ENCODE results near the gene SELENON. TPM values are rescaled to one million over a fixed set of nuclear protein-coding genes. Genes with fewer than 3 reads are reported as not detected.
A peak's percentile ranks its signal among the peaks of the same experiment; 100 is the strongest.
"Not testable (repeated sequence)": the region's sequence is repeated elsewhere in the genome, so short reads cannot be mapped to it uniquely, and the experiment has no call there.

The SELENON gene
- total and polyA plus RNA-seq, 3 experiments from 2014 or later = 4.6 to 11.7 (median 10.6) TPM

DNA sequence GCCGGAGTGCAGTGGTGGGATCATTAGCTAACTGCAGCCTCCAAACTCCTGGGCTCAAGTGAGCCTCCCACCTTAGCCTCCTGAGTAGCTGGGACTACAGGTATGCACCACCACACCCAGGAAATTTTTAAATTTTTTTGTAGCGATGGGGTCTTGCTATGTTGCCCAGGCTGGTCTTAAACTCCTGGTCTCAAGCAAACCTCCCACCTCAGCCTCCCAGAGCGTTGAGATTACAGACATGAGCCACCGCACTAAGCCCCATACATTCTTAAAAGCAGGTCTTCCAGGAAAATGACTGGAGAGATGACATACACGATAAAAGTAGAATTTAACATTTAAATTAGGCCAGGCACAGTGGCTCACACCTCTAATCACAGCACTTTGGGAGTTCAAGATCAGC, 33.2 kb downstream of the SELENON start:
- H3K4me1 ChIP-seq (ENCODE audit: insufficient read depth, low read length) = peaks cover 9% of the 10 kb centered on the region
- no peaks in the 10 kb centered on the region for H3K27me3 Mint-ChIP-seq
- H3K9me3 ChIP-seq (ENCODE audit: low read length) = no peaks in the 10 kb centered on the region
- no peaks in the 10 kb centered on the region for H3K9me3 Mint-ChIP-seq
- ChIA-PET CTCF (no interaction called here), POLR2A (interaction anchor here (0.6 kb wide), 1 partner anchor 12 kb away, joined by 3 read pairs; no protein-coding TSS in a partner anchor)
- H3K36me3 Mint-ChIP-seq = peaks cover 8 to 72% (median 22%) of the 10 kb centered on the region in 3 donors
- no peak overlapping the region for H3K4me3 ChIP-seq (ENCODE audit: low read length)
- H3K27me3 ChIP-seq (ENCODE audit: insufficient read depth, low read length, poor library complexity, severe bottlenecking) = no peaks in the 10 kb centered on the region
- H3K4me3 Mint-ChIP-seq = no peak overlapping the region
- peaks cover 0 to 4% (median 3%) of the 10 kb centered on the region in 3 donors for H3K4me1 Mint-ChIP-seq
- no peak for DNase-seq
- H3K27ac ChIP-seq (ENCODE audit: low read depth, low read length) = no peak overlapping the region
- H3K36me3 ChIP-seq (ENCODE audit: insufficient read depth, low read length) = peaks cover 36% of the 10 kb centered on the region
- H3K27ac Mint-ChIP-seq = peak overlapping the region in 1 of 8 donors; percentile 24

DNA sequence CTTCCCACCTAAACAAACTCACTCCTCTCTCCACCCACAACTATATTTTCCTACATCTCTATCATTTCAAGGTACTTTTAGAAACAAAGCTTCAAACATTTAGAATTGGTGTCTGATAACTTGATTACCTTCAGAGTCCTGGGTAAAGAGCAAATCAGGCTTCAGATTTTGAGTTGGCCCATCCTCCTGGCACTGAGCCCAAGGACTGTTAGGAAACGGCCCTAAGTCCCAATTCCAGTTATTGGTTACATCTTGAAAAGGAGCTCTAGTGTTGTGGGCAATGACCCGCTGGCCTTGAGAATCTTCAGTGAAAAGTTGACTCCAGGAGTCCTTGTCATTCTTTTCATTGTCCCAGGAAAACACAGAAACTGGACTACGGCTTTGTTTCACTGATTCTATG, 34.9 kb downstream of the SELENON start:
- Mint-ChIP-seq H3K36me3 (peaks cover 8 to 55% (median 14%) of the 10 kb centered on the region in 3 donors), H3K4me1 (peaks cover 0 to 4% (median 3%) of the 10 kb centered on the region in 3 donors), H3K27ac (no peak overlapping the region), H3K4me3 (no peak overlapping the region), H3K27me3 (no peaks in the 10 kb centered on the region), H3K9me3 (peaks cover 0 to 3% (median 0%) of the 10 kb centered on the region in 5 donors)
- CTCF ChIA-PET = interaction anchor here (1.3 to 1.7 kb wide), 3 partner anchors 10 to 163 kb away, joined by 3 read pairs; partner anchors contain the start of gene PAFAH2
- H3K27me3 ChIP-seq (ENCODE audit: insufficient read depth, low read length, poor library complexity, severe bottlenecking) = no peaks in the 10 kb centered on the region
- no peak for DNase-seq
- H3K4me3 ChIP-seq (ENCODE audit: low read length) = no peak overlapping the region
- peaks cover 25% of the 10 kb centered on the region for H3K36me3 ChIP-seq (ENCODE audit: insufficient read depth, low read length)
- H3K9me3 ChIP-seq (ENCODE audit: low read length) = no peaks in the 10 kb centered on the region
- no peak overlapping the region for H3K27ac ChIP-seq (ENCODE audit: low read depth, low read length)
- POLR2A ChIA-PET = no interaction called here
- peaks cover 9% of the 10 kb centered on the region for H3K4me1 ChIP-seq (ENCODE audit: insufficient read depth, low read length)

DNA sequence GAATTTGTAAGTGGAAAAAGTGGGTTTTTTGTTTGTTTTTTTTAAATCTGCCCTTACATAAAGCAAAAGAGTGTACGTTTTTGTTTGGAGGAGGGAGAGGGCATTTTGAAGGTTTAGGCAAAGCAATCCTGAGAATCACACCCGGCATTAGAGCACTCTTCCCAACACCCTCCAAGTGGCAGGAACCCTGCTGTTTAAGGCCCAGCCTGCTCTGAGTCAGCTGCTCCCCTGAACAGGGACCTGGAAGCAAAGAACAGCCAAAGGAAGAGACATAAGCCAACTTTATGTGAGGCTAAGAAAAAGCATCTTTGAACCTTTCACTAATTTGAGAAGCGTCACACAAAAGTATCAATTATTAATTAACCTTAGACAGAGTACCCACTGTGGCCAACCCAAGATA, 36.7 kb downstream of the SELENON start:
- ChIA-PET POLR2A (no interaction called here), CTCF (no interaction called here)
- H3K9me3 Mint-ChIP-seq = peaks cover 0 to 6% (median 0%) of the 10 kb centered on the region in 5 donors
- H3K27ac Mint-ChIP-seq = peak overlapping the region in 1 of 8 donors; percentile 69
- no peak overlapping the region for H3K4me3 ChIP-seq (ENCODE audit: low read length)
- no peaks in the 10 kb centered on the region for H3K27me3 ChIP-seq (ENCODE audit: insufficient read depth, low read length, poor library complexity, severe bottlenecking)
- H3K27ac ChIP-seq (ENCODE audit: low read depth, low read length) = no peak overlapping the region
- H3K4me1 ChIP-seq (ENCODE audit: insufficient read depth, low read length) = peaks cover 9% of the 10 kb centered on the region
- no peaks in the 10 kb centered on the region for H3K27me3 Mint-ChIP-seq
- no peak overlapping the region for H3K4me3 Mint-ChIP-seq
- peaks cover 14% of the 10 kb centered on the region for H3K36me3 ChIP-seq (ENCODE audit: insufficient read depth, low read length)
- no peak for DNase-seq
- H3K9me3 ChIP-seq (ENCODE audit: low read length) = no peaks in the 10 kb centered on the region
- peaks cover 0 to 37% (median 6%) of the 10 kb centered on the region in 3 donors for H3K36me3 Mint-ChIP-seq
- H3K4me1 Mint-ChIP-seq = peaks cover 0 to 1% (median under 1%) of the 10 kb centered on the region in 3 donors

- POLR2A ChIA-PET = no interaction called here
- H3K4me1 Mint-ChIP-seq = no peaks in the 10 kb centered on the region
Measured at GRCh38 chr1:25837262-25837875, 37.4 kb downstream of the SELENON start.

GRCh38 chr1:25839808-25840207, 39.8 kb downstream of the SELENON start:
- not testable (repeated sequence) for DNase-seq; H3K4me3 ChIP-seq (ENCODE audit: low read length); H3K27me3 ChIP-seq (ENCODE audit: insufficient read depth, low read length, poor library complexity, severe bottlenecking); H3K27ac ChIP-seq (ENCODE audit: low read depth, low read length); H3K9me3 ChIP-seq (ENCODE audit: low read length); H3K27me3 Mint-ChIP-seq; H3K36me3 ChIP-seq (ENCODE audit: insufficient read depth, low read length); H3K4me1 ChIP-seq (ENCODE audit: insufficient read depth, low read length); H3K27ac Mint-ChIP-seq; H3K4me3 Mint-ChIP-seq; H3K9me3 Mint-ChIP-seq; H3K4me1 Mint-ChIP-seq
- H3K36me3 Mint-ChIP-seq = peaks cover 0 to 11% (median 3%) of the 10 kb centered on the region in 3 donors
- ChIA-PET POLR2A (interaction anchor here (0.5 kb wide), 1 partner anchor 13 kb away, joined by 3 read pairs; no protein-coding TSS in a partner anchor), CTCF (interaction anchor here (1.0 kb wide), 1 partner anchor 158 kb away, joined by 3 read pairs; the partner anchor contains the start of gene PAFAH2)

More at GRCh38 chr1:25837262-25837875, 37.4 kb downstream of the SELENON start:
- Mint-ChIP-seq H3K9me3 (peaks cover 0 to 6% (median 0%) of the 10 kb centered on the region in 5 donors), H3K36me3 (peaks cover 0 to 30% (median 6%) of the 10 kb centered on the region in 3 donors), H3K27me3 (no peaks in the 10 kb centered on the region), H3K4me3 (no peak overlapping the region), H3K27ac (no peak overlapping the region)
- DNase-seq = no peak
- Histone ChIP-seq H3K4me1 (ENCODE audit: insufficient read depth, low read length) (peaks cover 3% of the 10 kb centered on the region), H3K27me3 (ENCODE audit: insufficient read depth, low read length, poor library complexity, severe bottlenecking) (no peaks in the 10 kb centered on the region), H3K9me3 (ENCODE audit: low read length) (no peaks in the 10 kb centered on the region), H3K4me3 (ENCODE audit: low read length) (no peak overlapping the region), H3K27ac (ENCODE audit: low read depth, low read length) (no peak overlapping the region), H3K36me3 (ENCODE audit: insufficient read depth, low read length) (peaks cover 7% of the 10 kb centered on the region)
- CTCF ChIA-PET = no interaction called here

- no peak for DNase-seq
- Mint-ChIP-seq H3K27ac (no peak overlapping the region), H3K4me3 (no peak overlapping the region), H3K4me1 (no peaks in the 10 kb centered on the region), H3K36me3 (peaks cover 0 to 2% (median 0%) of the 10 kb centered on the region in 3 donors), H3K27me3 (no peaks in the 10 kb centered on the region), H3K9me3 (peaks cover 0 to 6% (median 0%) of the 10 kb centered on the region in 5 donors)
- POLR2A ChIA-PET = interaction anchor here (0.6 kb wide), 1 partner anchor 25 kb away, joined by 7 read pairs; no protein-coding TSS in a partner anchor
- H3K9me3 ChIP-seq (ENCODE audit: low read length) = no peaks in the 10 kb centered on the region
- H3K27ac ChIP-seq (ENCODE audit: low read depth, low read length) = no peak overlapping the region
- no peaks in the 10 kb centered on the region for H3K36me3 ChIP-seq (ENCODE audit: insufficient read depth, low read length)
- H3K27me3 ChIP-seq (ENCODE audit: insufficient read depth, low read length, poor library complexity, severe bottlenecking) = no peaks in the 10 kb centered on the region
- H3K4me1 ChIP-seq (ENCODE audit: insufficient read depth, low read length) = no peaks in the 10 kb centered on the region
- CTCF ChIA-PET = no interaction called here
- H3K4me3 ChIP-seq (ENCODE audit: low read length) = no peak overlapping the region
Measured at GRCh38 chr1:25843483-25843882, 43.5 kb downstream of the SELENON start.

GRCh38 chr1:25844536-25845337, 44.7 kb downstream of the SELENON start:
- Mint-ChIP-seq H3K27ac (peak overlapping the region in 1 of 8 donors; percentile 26), H3K36me3 (peaks cover 0 to 2% (median 0%) of the 10 kb centered on the region in 3 donors), H3K4me1 (no peaks in the 10 kb centered on the region), H3K9me3 (peaks cover 0 to 3% (median 0%) of the 10 kb centered on the region in 5 donors), H3K4me3 (no peak overlapping the region), H3K27me3 (no peaks in the 10 kb centered on the region)
- ChIA-PET POLR2A (no interaction called here), CTCF (interaction anchor here (1.1 kb wide), 1 partner anchor 15 kb away, joined by 3 read pairs; no protein-coding TSS in a partner anchor)
- H3K36me3 ChIP-seq (ENCODE audit: insufficient read depth, low read length) = no peaks in the 10 kb centered on the region
- DNase-seq = no peak
- H3K27ac ChIP-seq (ENCODE audit: low read depth, low read length) = no peak overlapping the region
- no peaks in the 10 kb centered on the region for H3K9me3 ChIP-seq (ENCODE audit: low read length)
- no peaks in the 10 kb centered on the region for H3K4me1 ChIP-seq (ENCODE audit: insufficient read depth, low read length)
- no peaks in the 10 kb centered on the region for H3K27me3 ChIP-seq (ENCODE audit: insufficient read depth, low read length, poor library complexity, severe bottlenecking)
- no peak overlapping the region for H3K4me3 ChIP-seq (ENCODE audit: low read length)

DNA sequence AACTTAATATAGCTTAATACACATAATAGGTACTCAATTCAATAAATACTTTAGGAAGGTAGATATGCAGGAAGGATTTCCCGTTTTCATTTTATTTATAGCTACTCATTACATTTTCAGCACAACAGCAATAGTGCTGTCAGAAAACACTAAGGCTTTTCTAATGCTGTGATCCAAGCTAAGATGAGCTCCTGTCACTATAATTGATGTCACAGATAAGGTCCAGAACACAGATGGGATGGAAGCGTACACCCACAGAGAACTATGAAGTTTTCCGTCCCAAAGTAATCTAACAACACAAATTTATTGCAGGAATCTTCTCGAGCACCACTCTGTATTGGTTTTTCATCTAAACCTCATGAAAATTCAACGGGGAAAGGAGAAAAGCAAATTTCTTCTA, 45.7 kb downstream of the SELENON start:
- CTCF ChIA-PET = interaction anchor here (1.1 kb wide), 1 partner anchor 15 kb away, joined by 3 read pairs; no protein-coding TSS in a partner anchor
- no peaks in the 10 kb centered on the region for H3K4me1 Mint-ChIP-seq
- no peaks in the 10 kb centered on the region for H3K9me3 Mint-ChIP-seq
- no peak for DNase-seq
- no peak overlapping the region for H3K4me3 Mint-ChIP-seq
- H3K27me3 ChIP-seq (ENCODE audit: insufficient read depth, low read length, poor library complexity, severe bottlenecking) = no peaks in the 10 kb centered on the region
- no peaks in the 10 kb centered on the region for H3K36me3 ChIP-seq (ENCODE audit: insufficient read depth, low read length)
- no peak overlapping the region for H3K27ac Mint-ChIP-seq
- no peaks in the 10 kb centered on the region for H3K27me3 Mint-ChIP-seq
- H3K4me3 ChIP-seq (ENCODE audit: low read length) = no peak overlapping the region
- no peaks in the 10 kb centered on the region for H3K9me3 ChIP-seq (ENCODE audit: low read length)
- POLR2A ChIA-PET = no interaction called here
- H3K36me3 Mint-ChIP-seq = no peaks in the 10 kb centered on the region
- H3K4me1 ChIP-seq (ENCODE audit: insufficient read depth, low read length) = no peaks in the 10 kb centered on the region
- H3K27ac ChIP-seq (ENCODE audit: low read depth, low read length) = no peak overlapping the region
